KMS-11 (cell line): ENCODE results near the gene PKIG.

Experiments
- H2AFZ ChIP-seq: fragments of 200-600 bp; sonication (generic); 2 replicates; pipeline ENCODE4 v1.6.1; 2016; ENCODE audit warnings: antibody characterized with exemption, mixed run types, low read depth
- H3K27ac ChIP-seq: fragments of 200-600 bp; sonication (generic); 2 replicates; pipeline ENCODE4 v1.6.1; 2016; ENCODE audit warnings: mild to moderate bottlenecking, mixed run types
- H3K27me3 ChIP-seq: fragments of 200-600 bp; sonication (generic); 2 replicates; pipeline ENCODE4 v1.6.1; 2017; ENCODE audit warnings: mild to moderate bottlenecking, low read depth, mixed run types, moderate library complexity; ENCODE audit not compliant: insufficient read depth
- H3K36me3 ChIP-seq: fragments of 200-600 bp; sonication (generic); 2 replicates; pipeline ENCODE4 v1.6.1; 2017; ENCODE audit warnings: mild to moderate bottlenecking, mixed run types; ENCODE audit not compliant: insufficient read depth
- H3K4me1 ChIP-seq: fragments of 200-600 bp; sonication (generic); 2 replicates; pipeline ENCODE4 v1.6.1; 2016; ENCODE audit warnings: mild to moderate bottlenecking, low read depth, mixed run types; ENCODE audit not compliant: poor library complexity, severe bottlenecking
- H3K4me2 ChIP-seq: fragments of 200-600 bp; sonication (generic); 2 replicates; pipeline ENCODE4 v1.7.0; 2016; ENCODE audit warnings: mild to moderate bottlenecking, mixed run types
- H3K4me3 ChIP-seq: fragments of 200-600 bp; sonication (generic); IDR thresholded peaks from 2 replicates; pipeline ENCODE4 v1.6.1; 2017; ENCODE audit warnings: low read depth, low read length, mixed read lengths; ENCODE audit not compliant: insufficient read depth
- H3K79me2 ChIP-seq: fragments of 200-600 bp; sonication (generic); 2 replicates; pipeline ENCODE4 v1.6.1; 2016; ENCODE audit warnings: low read depth, mixed run types; ENCODE audit not compliant: insufficient read depth
- H3K9ac ChIP-seq: fragments of 200-600 bp; sonication (generic); 2 replicates; pipeline ENCODE4 v1.6.1; 2016; ENCODE audit warnings: mild to moderate bottlenecking, mixed run types
- H4K20me1 ChIP-seq: fragments of 200-600 bp; sonication (generic); 2 replicates; pipeline ENCODE4 v1.6.1; 2016; ENCODE audit warnings: mild to moderate bottlenecking, mixed run types; ENCODE audit not compliant: insufficient read depth
- CTCF ChIP-seq: fragments of 200-600 bp; sonication (generic); conservative IDR thresholded peaks from 2 replicates; pipeline ENCODE4 v1.6.1; 2017; ENCODE audit warnings: low read depth, mild to moderate bottlenecking, antibody characterized with exemption, low read length, moderate library complexity, mixed read lengths

PKIG gene

GRCh38 chr20:44614525-44614924 is 32.1 kb downstream of the PKIG start:
- no peak overlapping the region for H3K9ac ChIP-seq
- no peaks in the 10 kb centered on the region for H3K79me2 ChIP-seq
- H3K36me3 ChIP-seq, result no peaks in the 10 kb centered on the region; the same call in 1 of the 2 replicates
- H3K4me3 ChIP-seq, result no peak overlapping the region
- H4K20me1 ChIP-seq, result no peaks in the 10 kb centered on the region
- TF ChIP-seq CTCF, result no peak
- no peak overlapping the region for H3K4me2 ChIP-seq
- H3K27ac ChIP-seq, result no peak overlapping the region
- H2AFZ ChIP-seq, result no peak overlapping the region
- H3K4me1 ChIP-seq, result peaks cover 40% of the 10 kb centered on the region
- H3K27me3 ChIP-seq, result no peaks in the 10 kb centered on the region

GRCh38 chr20:44615169-44615791 is 32.9 kb downstream of the PKIG start:
- no peaks in the 10 kb centered on the region for H3K27me3 ChIP-seq
- H3K4me1 ChIP-seq, result peaks cover 38% of the 10 kb centered on the region
- no peaks in the 10 kb centered on the region for H4K20me1 ChIP-seq
- H3K4me2 ChIP-seq, result no peak overlapping the region
- H2AFZ ChIP-seq, result no peak overlapping the region
- H3K79me2 ChIP-seq, result no peaks in the 10 kb centered on the region
- H3K9ac ChIP-seq, result no peak overlapping the region
- no peaks in the 10 kb centered on the region; the same call in 1 of the 2 replicates for H3K36me3 ChIP-seq
- TF ChIP-seq CTCF, result no peak
- no peak overlapping the region for H3K4me3 ChIP-seq
- H3K27ac ChIP-seq, result no peak overlapping the region

GRCh38 chr20:44615876-44616603 is 33.7 kb downstream of the PKIG start:
- no peak overlapping the region for H3K4me3 ChIP-seq
- no peaks in the 10 kb centered on the region; the same call in 1 of the 2 replicates for H3K36me3 ChIP-seq
- H3K79me2 ChIP-seq, result no peaks in the 10 kb centered on the region
- H3K4me2 ChIP-seq, result no peak overlapping the region
- peaks cover 30% of the 10 kb centered on the region for H3K4me1 ChIP-seq
- H2AFZ ChIP-seq, result no peak overlapping the region
- H3K27ac ChIP-seq, result no peak overlapping the region
- TF ChIP-seq CTCF, result no peak
- H4K20me1 ChIP-seq, result no peaks in the 10 kb centered on the region
- H3K9ac ChIP-seq, result no peak overlapping the region
- no peaks in the 10 kb centered on the region for H3K27me3 ChIP-seq

- TF ChIP-seq CTCF, result no peak
- Histone ChIP-seq H3K27me3 (no peaks in the 10 kb centered on the region), H3K36me3 (no peaks in the 10 kb centered on the region; the same call in 1 of the 2 replicates), H3K79me2 (no peaks in the 10 kb centered on the region), H3K4me1 (peaks cover 25% of the 10 kb centered on the region), H2AFZ (no peak overlapping the region), H3K9ac (no peak overlapping the region), H3K4me3 (no peak overlapping the region), H4K20me1 (no peaks in the 10 kb centered on the region), H3K4me2 (no peak overlapping the region), H3K27ac (no peak overlapping the region)
These were observed 34.2 kb downstream of the PKIG start for GRCh38 chr20:44616604-44616964.
